ENCODE results near the gene GNLY.
"Not testable (repeated sequence)": the region's sequence is repeated elsewhere in the genome, so short reads cannot be mapped to it uniquely, and the experiment has no call there.

GNLY gene

GRCh38 chr2:85694052-85695025 is at the start of gene GNLY:
TSS of gene GNLY (plus strand) at chr2:85694358. CDS start at chr2:85694419, 61 bp downstream.
- Mint-ChIP-seq H3K36me3 (ENCODE audit: low read depth) (no peaks in the 10 kb centered on the region), H3K27ac (no peak within 1 kb of the TSS), H3K4me3 (peak within 1 kb of the TSS; percentile 40), H3K4me1 (peaks cover 16% of the 10 kb centered on the region), H3K9me3 (no peaks in the 10 kb centered on the region), H3K27me3 (no peaks in the 10 kb centered on the region)
- ATAC-seq: peak; percentile 54
- no peak for DNase-seq

- Mint-ChIP-seq H3K27me3 (no peaks in the 10 kb centered on the region), H3K9me3 (no peaks in the 10 kb centered on the region), H3K4me1 (peaks cover 21% of the 10 kb centered on the region), H3K36me3 (ENCODE audit: low read depth) (peaks cover 74% of the 10 kb centered on the region), H3K27ac (no peak overlapping the region), H3K4me3 (no peak overlapping the region)
- no peak for DNase-seq
- no peak for ATAC-seq
Measured at GRCh38 chr2:85644909-85645308, 49.2 kb upstream of the GNLY start.

GRCh38 chr2:85646166-85646565 is 48.0 kb upstream of the GNLY start:
- no peak for ATAC-seq
- peaks cover 18% of the 10 kb centered on the region for H3K4me1 Mint-ChIP-seq
- no peak for DNase-seq
- H3K27ac Mint-ChIP-seq: no peak overlapping the region
- no peak overlapping the region for H3K4me3 Mint-ChIP-seq
- no peaks in the 10 kb centered on the region for H3K27me3 Mint-ChIP-seq
- H3K36me3 Mint-ChIP-seq (ENCODE audit: low read depth): peaks cover 69% of the 10 kb centered on the region
- no peaks in the 10 kb centered on the region for H3K9me3 Mint-ChIP-seq

GRCh38 chr2:85647823-85648526 is 46.2 kb upstream of the GNLY start:
- DNase-seq (no peak), ATAC-seq (peak; percentile 13)
- H3K4me1 Mint-ChIP-seq: peaks cover 3% of the 10 kb centered on the region
- H3K27ac Mint-ChIP-seq: no peak overlapping the region
- H3K36me3 Mint-ChIP-seq (ENCODE audit: low read depth): peaks cover 66% of the 10 kb centered on the region
- no peaks in the 10 kb centered on the region for H3K27me3 Mint-ChIP-seq
- no peaks in the 10 kb centered on the region for H3K9me3 Mint-ChIP-seq
- no peak overlapping the region for H3K4me3 Mint-ChIP-seq

- H3K27me3 Mint-ChIP-seq: no peaks in the 10 kb centered on the region
- H3K36me3 Mint-ChIP-seq (ENCODE audit: low read depth): peaks cover 65% of the 10 kb centered on the region
- H3K4me1 Mint-ChIP-seq: peaks cover 3% of the 10 kb centered on the region
- DNase-seq: peak; percentile 10
- H3K27ac Mint-ChIP-seq: peak overlapping the region; percentile 28
- H3K4me3 Mint-ChIP-seq: no peak overlapping the region
- ATAC-seq: peak; percentile 44
- H3K9me3 Mint-ChIP-seq: no peaks in the 10 kb centered on the region
Measured at GRCh38 chr2:85648619-85649018, 45.5 kb upstream of the GNLY start.

- ATAC-seq (no peak), DNase-seq (no peak)
- Mint-ChIP-seq H3K4me1 (peaks cover 3% of the 10 kb centered on the region), H3K27ac (peak overlapping the region; percentile 6), H3K36me3 (ENCODE audit: low read depth) (peaks cover 63% of the 10 kb centered on the region), H3K4me3 (no peak overlapping the region), H3K27me3 (no peaks in the 10 kb centered on the region), H3K9me3 (no peaks in the 10 kb centered on the region)
Measured at GRCh38 chr2:85649201-85650190, 44.7 kb upstream of the GNLY start.

- Mint-ChIP-seq H3K27me3 (no peaks in the 10 kb centered on the region), H3K9me3 (no peaks in the 10 kb centered on the region), H3K4me3 (no peak overlapping the region), H3K4me1 (peaks cover 3% of the 10 kb centered on the region), H3K36me3 (ENCODE audit: low read depth) (peaks cover 58% of the 10 kb centered on the region), H3K27ac (no peak overlapping the region)
- DNase-seq: no peak
- no peak for ATAC-seq
Measured at GRCh38 chr2:85650456-85650855, 43.7 kb upstream of the GNLY start.

GRCh38 chr2:85651097-85651496 is 43.1 kb upstream of the GNLY start:
- H3K27me3 Mint-ChIP-seq: no peaks in the 10 kb centered on the region

GRCh38 chr2:85652056-85652455 is 42.1 kb upstream of the GNLY start:
- Mint-ChIP-seq H3K27me3 (no peaks in the 10 kb centered on the region), H3K4me3 (no peak overlapping the region), H3K27ac (no peak overlapping the region), H3K9me3 (no peaks in the 10 kb centered on the region), H3K4me1 (peaks cover 3% of the 10 kb centered on the region), H3K36me3 (ENCODE audit: low read depth) (peaks cover 49% of the 10 kb centered on the region)
- no peak for DNase-seq
- ATAC-seq: no peak

More at GRCh38 chr2:85651097-85651496, 43.1 kb upstream of the GNLY start:
- no peak for ATAC-seq
- no peak overlapping the region for H3K4me3 Mint-ChIP-seq
- no peak for DNase-seq
- H3K4me1 Mint-ChIP-seq: peaks cover 3% of the 10 kb centered on the region
- no peaks in the 10 kb centered on the region for H3K9me3 Mint-ChIP-seq
- no peak overlapping the region for H3K27ac Mint-ChIP-seq
- peaks cover 56% of the 10 kb centered on the region for H3K36me3 Mint-ChIP-seq (ENCODE audit: low read depth)

GRCh38 chr2:85653996-85654395 is 40.2 kb upstream of the GNLY start:
- ATAC-seq (no peak), DNase-seq (no peak)
- Mint-ChIP-seq H3K4me3 (no peak overlapping the region), H3K27me3 (no peaks in the 10 kb centered on the region), H3K9me3 (no peaks in the 10 kb centered on the region), H3K4me1 (no peaks in the 10 kb centered on the region), H3K36me3 (ENCODE audit: low read depth) (peaks cover 35% of the 10 kb centered on the region), H3K27ac (no peak overlapping the region)

GRCh38 chr2:85655961-85656417 is 38.2 kb upstream of the GNLY start:
- no peak overlapping the region for H3K27ac Mint-ChIP-seq
- H3K4me1 Mint-ChIP-seq: no peaks in the 10 kb centered on the region
- no peak overlapping the region for H3K4me3 Mint-ChIP-seq
- no peaks in the 10 kb centered on the region for H3K9me3 Mint-ChIP-seq
- no peak for DNase-seq
- no peak for ATAC-seq
- peaks cover 23% of the 10 kb centered on the region for H3K36me3 Mint-ChIP-seq (ENCODE audit: low read depth)
- H3K27me3 Mint-ChIP-seq: no peaks in the 10 kb centered on the region

- DNase-seq (no peak), ATAC-seq (no peak)
- H3K4me3 Mint-ChIP-seq: no peak overlapping the region
- no peak overlapping the region for H3K27ac Mint-ChIP-seq
- no peaks in the 10 kb centered on the region for H3K27me3 Mint-ChIP-seq
- no peaks in the 10 kb centered on the region for H3K4me1 Mint-ChIP-seq
- H3K9me3 Mint-ChIP-seq: no peaks in the 10 kb centered on the region
- peaks cover 18% of the 10 kb centered on the region for H3K36me3 Mint-ChIP-seq (ENCODE audit: low read depth)
Measured at GRCh38 chr2:85656468-85656867, 37.7 kb upstream of the GNLY start.

- H3K4me1 Mint-ChIP-seq, H3K27ac Mint-ChIP-seq, H3K27me3 Mint-ChIP-seq, H3K4me3 Mint-ChIP-seq, H3K9me3 Mint-ChIP-seq, DNase-seq, ATAC-seq: not testable (repeated sequence)
- H3K36me3 Mint-ChIP-seq (ENCODE audit: low read depth): peaks cover 13% of the 10 kb centered on the region
Measured at GRCh38 chr2:85657399-85657798, 36.8 kb upstream of the GNLY start.
